SJSA1 (cell line): ENCODE results near the gene EPB41L4B. TPM values are rescaled to one million over a fixed set of nuclear protein-coding genes. Genes with fewer than 3 reads are reported as not detected.

Source experiments
- total RNA-seq: library from RNA; depleted of rRNA; stranded (reverse); fragments of >200 nt; shearing (Covaris generic); gene quantifications from 2 replicates; pipeline ENCODE4 v1.2.3, GENCODE V29; 2014; rRNA removed

EPB41L4B gene
- total RNA-seq, 1 experiment from 2014 or later: 4.1 TPM

Other genes with a start within 250 kb of the EPB41L4B start
- 26.6 and 45.1 TPM in 2 replicates for gene TMEM245, start 201.1 kb downstream of the EPB41L4B start, total RNA-seq
- not detected in 2 replicates for gene FRRS1L, start 153.8 kb downstream of the EPB41L4B start, total RNA-seq
- gene PTPN3, start 177.2 kb upstream of the EPB41L4B start, total RNA-seq: 4.8 and 11.7 TPM in 2 replicates